Fibroblast of mammary gland (primary cell): ENCODE data around the gene CCDC85C.

Experiments used
- DNase-seq: peaks from one replicate; pipeline ENCODE4 v3.0.0-alpha.2; 2010; ENCODE audit warnings: low read depth
- H3K4me3 ChIP-seq: 2 replicates; pipeline ENCODE4 v1.5.1; 2011; ENCODE audit warnings: low read depth, mild to moderate bottlenecking, low read length, moderate library complexity; ENCODE audit not compliant: control insufficient read depth
- CTCF ChIP-seq: conservative IDR thresholded peaks from 2 replicates; pipeline ENCODE4 v1.5.1; 2011; ENCODE audit warnings: low read depth, low read length, inconsistent platforms; ENCODE audit not compliant: control insufficient read depth, insufficient read depth

Gene CCDC85C

DNA sequence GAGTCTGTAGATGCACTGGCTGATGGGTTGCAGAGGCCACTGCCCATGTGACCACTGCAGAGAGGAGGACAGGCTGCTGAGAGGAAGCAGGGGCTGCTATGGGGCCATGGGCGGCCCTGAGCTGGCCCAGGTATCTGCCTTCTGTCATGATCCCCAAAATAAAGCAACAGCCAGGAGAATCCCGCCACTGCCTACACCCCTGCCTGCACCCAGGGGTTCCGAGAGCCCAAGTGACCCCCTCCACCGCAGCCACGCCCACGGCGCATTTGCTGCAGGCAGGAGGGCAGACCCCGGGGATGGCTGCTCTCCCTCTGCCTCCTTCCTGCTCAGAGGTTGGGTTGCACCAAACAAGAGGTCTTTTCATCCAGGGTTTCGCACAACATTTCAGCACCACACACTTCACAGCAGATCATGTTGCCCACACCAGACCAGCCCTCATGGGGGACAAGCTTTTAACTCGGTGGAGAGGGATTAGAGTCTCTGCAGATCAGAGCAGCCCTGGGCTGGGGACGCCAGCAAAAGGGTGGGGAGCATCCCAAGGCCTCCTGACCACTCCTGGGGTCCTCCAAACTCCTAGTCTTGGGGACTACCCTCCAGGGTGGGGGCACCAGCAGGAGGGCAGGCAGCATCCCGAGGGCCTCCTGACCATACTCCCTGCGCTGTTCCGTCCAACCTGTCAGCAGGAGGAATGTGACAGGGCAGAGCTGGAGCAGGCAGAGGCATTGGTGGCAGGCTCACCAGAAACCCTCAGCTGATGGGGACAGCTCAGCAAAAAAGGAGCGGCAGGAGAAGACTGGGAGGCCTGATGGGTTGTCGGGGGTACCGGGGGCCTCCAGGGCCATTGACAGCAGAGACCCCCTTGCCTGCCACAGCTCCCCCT, 14.1 kb downstream of the CCDC85C start:
- no peak for DNase-seq
- TF ChIP-seq CTCF, result no peak
- H3K4me3 ChIP-seq, result no peak overlapping the region

- H3K4me3 ChIP-seq, result no peak overlapping the region
- TF ChIP-seq CTCF, result no peak
- no peak for DNase-seq
Measured at GRCh38 chr14:99589031-99589441, 15.0 kb downstream of the CCDC85C start.

GRCh38 chr14:99587460-99588278, 16.3 kb downstream of the CCDC85C start:
- DNase-seq, result no peak
- H3K4me3 ChIP-seq, result no peak overlapping the region
- TF ChIP-seq CTCF, result no peak

DNA sequence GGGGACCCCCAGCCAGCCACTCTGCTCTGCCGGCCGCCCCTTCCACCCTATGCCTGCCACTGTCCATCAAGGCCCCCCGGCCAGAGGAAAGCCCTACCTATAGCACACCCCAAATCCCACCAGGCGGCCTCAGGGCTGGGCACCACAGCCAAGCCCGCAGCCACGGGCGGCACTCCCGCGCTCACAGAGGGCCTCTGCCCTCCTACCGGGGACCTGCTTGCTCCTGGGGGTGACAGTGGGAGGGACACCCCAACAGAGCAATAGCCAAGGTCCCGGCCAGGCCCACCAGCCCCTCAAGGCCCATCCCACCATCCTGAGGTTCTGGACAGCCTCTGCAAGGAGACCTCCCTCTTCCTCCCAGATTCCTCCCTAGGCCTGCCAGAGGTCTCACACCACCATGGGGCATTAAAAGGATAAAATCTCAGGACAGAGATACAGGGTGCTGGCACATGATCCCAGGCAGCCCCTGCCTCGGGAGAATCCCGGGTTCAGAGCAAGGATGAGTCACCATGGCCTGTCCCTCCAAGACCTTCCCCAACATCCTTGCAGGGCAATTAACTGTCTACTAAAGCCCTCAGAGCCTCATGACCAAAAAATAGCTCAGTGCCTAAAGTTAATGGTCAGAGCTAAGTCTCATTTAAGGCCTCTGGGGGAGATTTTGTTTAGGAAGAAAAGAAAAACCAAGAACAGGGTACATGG, 17.1 kb downstream of the CCDC85C start:
- TF ChIP-seq CTCF, result no peak
- DNase-seq, result no peak
- H3K4me3 ChIP-seq, result no peak overlapping the region

DNA sequence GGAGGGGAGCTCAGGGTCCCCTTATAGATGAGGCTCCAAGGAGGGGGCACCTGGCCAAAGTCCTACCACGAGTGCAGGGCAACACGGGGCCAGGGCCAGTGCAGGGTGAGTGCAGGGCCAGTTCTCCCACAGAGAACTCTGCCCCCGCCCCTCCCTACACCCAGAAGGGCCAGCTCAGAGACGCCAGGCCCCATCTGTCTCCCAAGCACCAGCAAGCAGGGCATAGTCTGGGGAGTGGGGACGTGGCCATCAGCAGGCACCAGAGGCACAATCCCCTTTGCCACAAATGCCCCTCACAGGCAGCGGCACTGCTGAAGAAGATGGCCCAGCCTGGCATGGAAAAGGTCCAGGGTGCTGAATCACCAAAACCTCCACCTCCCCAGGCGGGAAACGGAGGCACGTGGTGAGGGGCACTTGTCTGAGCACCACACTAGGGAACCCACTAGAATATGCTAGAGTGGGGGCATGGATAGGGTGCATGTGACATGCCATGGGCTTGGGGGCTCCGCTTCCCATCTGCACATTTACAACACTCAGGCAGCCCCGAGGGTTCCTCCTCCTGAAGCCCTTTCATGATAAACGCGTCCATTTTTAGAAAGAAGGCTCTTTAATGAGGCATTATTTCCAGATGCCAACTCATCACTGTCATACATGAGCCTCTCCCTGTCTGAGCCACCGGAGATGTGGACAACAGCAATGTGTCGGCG, 17.8 kb downstream of the CCDC85C start:
- H3K4me3 ChIP-seq, result no peak overlapping the region
- no peak for DNase-seq
- TF ChIP-seq CTCF, result no peak

- TF ChIP-seq CTCF, result no peak
- no peak overlapping the region for H3K4me3 ChIP-seq
- no peak for DNase-seq
Measured at GRCh38 chr14:99584823-99585222, 19.2 kb downstream of the CCDC85C start.
